ENCODE results near the gene POLR3H.
"Not testable (repeated sequence)": the region's sequence is repeated elsewhere in the genome, so short reads cannot be mapped to it uniquely, and the experiment has no call there.

POLR3H gene

DNA sequence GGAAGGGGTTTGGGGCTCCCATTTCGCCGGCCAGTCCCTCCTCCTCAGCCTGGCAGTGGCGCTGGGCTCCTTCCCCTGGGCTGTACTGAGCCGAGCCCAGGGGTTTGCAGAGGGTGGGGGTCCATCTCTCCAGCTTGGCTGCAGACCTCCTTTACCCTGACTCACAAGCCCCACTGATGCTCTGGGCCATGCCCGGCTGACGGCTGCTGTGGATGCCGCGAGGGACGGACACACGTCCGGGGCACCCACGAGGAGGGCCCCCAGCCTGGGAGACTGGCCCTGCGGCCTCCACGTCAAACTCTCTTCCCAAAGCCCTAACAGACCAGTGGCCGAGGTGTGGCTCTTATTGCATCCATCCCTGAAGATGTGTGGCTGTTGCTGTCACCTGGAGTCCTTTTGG is 31.3 kb upstream of the POLR3H start:
- in situ Hi-C loops (cut with MboI; ENCODE audit: low pct_unique_long_range_greater_than_20kb, low sequenced_read_pairs, unreplicated experiment), result no loop called here
- no peak for DNase-seq (ENCODE audit: low spot score)
- TF ChIP-seq, protein P1, sequence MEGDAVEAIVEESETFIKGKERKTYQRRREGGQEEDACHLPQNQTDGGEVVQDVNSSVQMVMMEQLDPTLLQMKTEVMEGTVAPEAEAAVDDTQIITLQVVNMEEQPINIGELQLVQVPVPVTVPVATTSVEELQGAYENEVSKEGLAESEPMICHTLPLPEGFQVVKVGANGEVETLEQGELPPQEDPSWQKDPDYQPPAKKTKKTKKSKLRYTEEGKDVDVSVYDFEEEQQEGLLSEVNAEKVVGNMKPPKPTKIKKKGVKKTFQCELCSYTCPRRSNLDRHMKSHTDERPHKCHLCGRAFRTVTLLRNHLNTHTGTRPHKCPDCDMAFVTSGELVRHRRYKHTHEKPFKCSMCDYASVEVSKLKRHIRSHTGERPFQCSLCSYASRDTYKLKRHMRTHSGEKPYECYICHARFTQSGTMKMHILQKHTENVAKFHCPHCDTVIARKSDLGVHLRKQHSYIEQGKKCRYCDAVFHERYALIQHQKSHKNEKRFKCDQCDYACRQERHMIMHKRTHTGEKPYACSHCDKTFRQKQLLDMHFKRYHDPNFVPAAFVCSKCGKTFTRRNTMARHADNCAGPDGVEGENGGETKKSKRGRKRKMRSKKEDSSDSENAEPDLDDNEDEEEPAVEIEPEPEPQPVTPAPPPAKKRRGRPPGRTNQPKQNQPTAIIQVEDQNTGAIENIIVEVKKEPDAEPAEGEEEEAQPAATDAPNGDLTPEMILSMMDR (IDR thresholded peaks at IDR 0.05; ENCODE audit: extremely low read depth, insufficient read depth, missing control alignments), result no peak

DNA sequence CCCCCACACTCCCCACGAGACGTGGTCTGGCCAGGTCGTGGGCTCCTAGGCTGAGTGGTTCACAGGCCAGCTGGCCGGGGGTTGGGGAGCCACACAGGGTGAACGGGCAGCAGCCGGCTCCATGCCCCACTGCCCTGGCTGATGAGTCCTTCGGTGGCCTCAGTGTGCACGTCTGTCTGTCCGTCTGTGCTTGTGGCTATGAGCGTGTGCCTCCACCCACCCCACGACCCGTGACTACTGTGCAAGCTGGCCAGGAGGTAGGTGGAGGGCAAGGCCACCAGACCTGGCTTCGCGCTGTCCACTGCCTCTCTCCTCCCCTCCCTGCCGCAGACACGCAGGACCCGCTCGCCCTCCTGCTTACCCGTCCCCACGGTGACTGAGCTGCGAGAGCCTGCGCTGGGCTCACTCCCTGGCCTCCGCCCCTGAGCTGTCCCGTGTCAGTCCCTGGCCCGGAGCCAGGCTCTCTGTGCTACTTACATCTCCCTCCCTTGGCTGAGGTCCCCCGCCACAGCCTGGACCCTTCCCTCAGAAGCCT is 30.6 kb upstream of the POLR3H start:
- no peak for DNase-seq (ENCODE audit: low spot score)
- TF ChIP-seq, protein P1 (IDR thresholded peaks at IDR 0.05; ENCODE audit: extremely low read depth, insufficient read depth, missing control alignments), result no peak

DNA sequence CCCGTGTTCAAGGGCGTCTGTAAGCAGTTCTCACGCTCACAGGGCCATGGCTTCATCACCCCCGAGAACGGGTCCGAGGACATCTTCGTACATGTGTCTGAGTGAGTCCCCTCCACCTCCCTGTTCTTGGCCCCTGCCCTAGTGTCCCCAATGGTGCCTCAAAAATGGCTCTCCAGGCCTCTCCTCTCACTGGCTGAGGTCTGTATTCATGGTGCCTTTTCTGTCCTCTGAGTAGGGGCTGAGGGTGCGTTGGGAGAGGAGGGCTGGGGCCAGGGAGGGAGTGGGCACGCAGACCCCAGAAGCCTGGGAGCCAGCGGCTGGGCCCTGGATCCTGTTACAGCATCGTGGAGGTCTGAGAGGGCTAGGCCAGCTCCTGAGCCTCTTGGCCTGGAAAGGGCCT is 29.4 kb upstream of the POLR3H start:
- in situ Hi-C loops (cut with MboI; ENCODE audit: low pct_unique_long_range_greater_than_20kb, low sequenced_read_pairs, unreplicated experiment), result no loop called here
- DNase-seq (ENCODE audit: low spot score), result no peak
- TF ChIP-seq, protein P1 (IDR thresholded peaks at IDR 0.05; ENCODE audit: extremely low read depth, insufficient read depth, missing control alignments), result no peak

More for the DNA sequence above, 30.6 kb upstream of the POLR3H start:
- in situ Hi-C loops (cut with MboI; ENCODE audit: low pct_unique_long_range_greater_than_20kb, low sequenced_read_pairs, unreplicated experiment), result no loop called here

DNA sequence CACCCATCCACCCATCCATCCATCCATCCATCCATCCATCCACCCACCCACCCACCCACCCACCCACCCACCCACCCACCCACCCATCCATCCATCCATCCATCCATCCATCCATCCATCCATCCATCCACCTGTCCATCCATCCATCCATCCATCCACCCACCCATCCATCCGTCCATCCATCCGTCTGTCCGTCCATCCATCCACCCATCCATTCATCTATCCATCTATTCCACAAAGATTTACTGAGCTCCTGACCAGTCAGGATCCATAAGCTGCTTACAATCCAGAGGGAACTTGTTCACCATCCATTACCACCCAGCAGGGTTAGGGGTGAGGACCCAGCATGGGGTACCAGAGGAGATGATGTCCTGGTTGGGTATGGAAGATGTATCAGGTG is 28.0 kb upstream of the POLR3H start:
- DNase-seq (ENCODE audit: low spot score); in situ Hi-C loops (cut with MboI; ENCODE audit: low pct_unique_long_range_greater_than_20kb, low sequenced_read_pairs, unreplicated experiment): not testable (repeated sequence)

DNA sequence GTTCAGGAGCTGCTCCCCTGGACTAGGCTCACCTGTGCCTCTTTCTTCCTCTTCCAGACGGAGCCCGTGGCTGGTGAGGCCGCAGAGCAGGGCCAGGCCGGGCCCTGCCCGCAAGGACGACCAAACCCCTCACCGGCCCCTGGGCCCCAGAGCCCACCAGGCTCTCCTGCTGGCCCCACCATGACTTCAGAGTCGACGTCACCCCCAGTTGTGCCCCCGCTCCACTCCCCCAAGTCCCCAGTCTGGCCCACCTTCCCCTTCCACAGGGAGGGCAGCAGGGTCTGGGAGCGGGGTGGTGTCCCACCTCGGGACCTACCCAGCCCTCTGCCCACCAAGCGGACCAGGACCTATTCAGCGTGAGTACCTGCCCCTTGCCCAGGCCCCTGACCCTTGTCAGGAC is 27.5 kb upstream of the POLR3H start:
- DNase-seq (ENCODE audit: low spot score), result no peak
- in situ Hi-C loops (cut with MboI; ENCODE audit: low pct_unique_long_range_greater_than_20kb, low sequenced_read_pairs, unreplicated experiment), result no loop called here
- TF ChIP-seq, protein P1 (IDR thresholded peaks at IDR 0.05; ENCODE audit: extremely low read depth, insufficient read depth, missing control alignments), result no peak

DNA sequence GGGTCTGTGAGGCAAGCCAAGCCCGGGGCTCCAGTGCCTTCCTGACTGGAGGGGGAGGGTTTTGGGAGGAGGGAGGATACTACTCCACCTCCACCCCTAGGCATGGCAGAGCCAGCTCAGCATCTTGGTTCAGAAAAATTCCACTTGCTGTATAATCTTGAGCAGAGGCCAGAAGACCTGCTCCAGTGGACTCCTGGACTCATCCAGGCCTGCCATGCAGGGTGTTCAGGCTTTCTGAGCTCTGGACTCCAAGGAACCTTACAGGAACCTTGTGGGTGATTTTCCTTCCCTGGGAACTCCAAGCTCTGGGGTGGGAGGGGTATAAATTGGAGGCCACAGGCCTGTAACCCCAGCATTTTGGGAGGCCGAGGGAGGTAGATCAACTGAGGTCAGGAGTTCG is 26.0 kb upstream of the POLR3H start:
- DNase-seq (ENCODE audit: low spot score), result no peak
- TF ChIP-seq, protein P1 (IDR thresholded peaks at IDR 0.05; ENCODE audit: extremely low read depth, insufficient read depth, missing control alignments), result no peak
- in situ Hi-C loops (cut with MboI; ENCODE audit: low pct_unique_long_range_greater_than_20kb, low sequenced_read_pairs, unreplicated experiment), result no loop called here

DNA sequence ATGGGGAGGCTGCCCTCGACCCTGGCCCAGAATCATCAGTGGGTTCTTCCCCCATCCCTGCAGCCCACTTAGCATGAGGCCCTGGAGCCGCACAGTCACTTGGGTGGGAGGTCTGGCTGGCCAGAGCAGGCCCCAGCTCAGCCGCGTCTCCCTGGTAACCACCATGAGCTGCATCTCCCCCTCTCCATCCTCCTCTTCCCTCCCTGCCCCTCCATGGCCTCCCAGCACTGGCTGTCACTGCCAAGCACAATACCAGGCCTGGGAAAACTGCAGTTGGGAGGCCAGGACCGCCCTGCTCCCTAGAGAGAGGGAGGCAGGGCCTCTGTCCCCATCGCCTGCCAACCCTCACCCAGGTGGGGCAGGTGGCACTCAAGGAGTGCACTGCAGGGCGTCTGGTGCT is 24.5 kb upstream of the POLR3H start:
- in situ Hi-C loops (cut with MboI; ENCODE audit: low pct_unique_long_range_greater_than_20kb, low sequenced_read_pairs, unreplicated experiment), result no loop called here
- DNase-seq (ENCODE audit: low spot score), result no peak
- TF ChIP-seq, protein P1 (IDR thresholded peaks at IDR 0.05; ENCODE audit: extremely low read depth, insufficient read depth, missing control alignments), result no peak
